ENCODE results near the gene ANKFY1.

GRCh38 chr17:4272972-4273368 is 9.2 kb upstream of the ANKFY1 start:
- TF ChIP-seq CTCF (IDR thresholded peaks at IDR 0.05; ENCODE audit: extremely low read depth in 1 of 2, insufficient read depth in 1 of 2, low read depth in 1 of 2, low read length in 2 of 2) (no peak), POLR2AphosphoS5 (IDR thresholded peaks at IDR 0.05; ENCODE audit: insufficient read depth, low read depth, low read length) (no peak), POLR2A (IDR thresholded peaks at IDR 0.05; ENCODE audit: low read depth, low read length) (no peak), EZH2 (IDR thresholded peaks at IDR 0.05; ENCODE audit: borderline replicate concordance, low read depth, low read length, severe bottlenecking) (no peak), MAX (IDR thresholded peaks at IDR 0.05; ENCODE audit: insufficient read depth, insufficient read length) (no peak), JUN (IDR thresholded peaks at IDR 0.05; ENCODE audit: borderline replicate concordance, insufficient read depth, insufficient read length, low read depth) (no peak), MYC (IDR thresholded peaks at IDR 0.05; ENCODE audit: low read depth, low read length) (no peak), GATA2 (IDR thresholded peaks at IDR 0.05; ENCODE audit: insufficient read depth, insufficient read length, low read depth, low read length) (no peak)

Measured in endothelial cell of umbilical vein (primary cell).